IMR-90 (cell line): ENCODE data around the gene TNFAIP8.

Source experiments
- CEBPB ChIP-seq: IDR thresholded peaks from 2 replicates; pipeline ENCODE4 v1.6.1; 2012; ENCODE audit warnings: low read depth, low read length, improper control_type of control experiment
- CHD1 ChIP-seq: IDR thresholded peaks from 2 replicates; pipeline ENCODE4 v1.6.1; 2012; ENCODE audit warnings: low read depth, low read length, improper control_type of control experiment
- FOS ChIP-seq: fragments of 150-350 bp; IDR thresholded peaks from 2 replicates; pipeline ENCODE4 v1.6.1; 2016; ENCODE audit warnings: low read depth, low read length
- MAZ ChIP-seq: IDR thresholded peaks from 2 replicates; pipeline ENCODE4 v1.6.1; 2012; ENCODE audit warnings: low read depth, mild to moderate bottlenecking, low read length, improper control_type of control experiment, moderate library complexity, borderline replicate concordance
- MXI1 ChIP-seq: IDR thresholded peaks from 2 replicates; pipeline ENCODE4 v1.6.1; 2012; ENCODE audit warnings: low read depth, mild to moderate bottlenecking, low read length, moderate library complexity, borderline replicate concordance
- POLR2A ChIP-seq: IDR thresholded peaks from 2 replicates; pipeline ENCODE4 v1.6.1; 2012; ENCODE audit warnings: mild to moderate bottlenecking, low read depth, low read length
- RAD21 ChIP-seq: IDR thresholded peaks from 2 replicates; pipeline ENCODE4 v1.6.1; 2012; ENCODE audit warnings: low read length, improper control_type of control experiment
- RCOR1 ChIP-seq: IDR thresholded peaks from 2 replicates; pipeline ENCODE4 v1.6.1; 2012; ENCODE audit warnings: mild to moderate bottlenecking, low read length, improper control_type of control experiment; ENCODE audit not compliant: insufficient replicate concordance
- RFX5 ChIP-seq: IDR thresholded peaks from 2 replicates; pipeline ENCODE4 v1.8.0; 2012; ENCODE audit warnings: low read depth, mild to moderate bottlenecking, low read length, moderate library complexity
- TF ChIP-seq, protein P1 (sequence below): conservative IDR thresholded peaks from 2 replicates; pipeline ENCODE4 v1.5.1; 2012; ENCODE audit warnings: mild to moderate bottlenecking, low read depth, low read length, improper control_type of control experiment
- TF ChIP-seq, protein P2 (sequence below): fragments of 150-350 bp; IDR thresholded peaks from 2 replicates; pipeline ENCODE4 v1.6.1; 2016; ENCODE audit warnings: low read depth, mild to moderate bottlenecking, low read length, moderate library complexity, borderline replicate concordance
- TF ChIP-seq, protein P3 (sequence below): fragments of 150-350 bp; IDR thresholded peaks from 2 replicates; pipeline ENCODE4 v1.6.1; 2017; ENCODE audit warnings: mild to moderate bottlenecking, antibody characterized with exemption, low read length, low read depth

DNA sequence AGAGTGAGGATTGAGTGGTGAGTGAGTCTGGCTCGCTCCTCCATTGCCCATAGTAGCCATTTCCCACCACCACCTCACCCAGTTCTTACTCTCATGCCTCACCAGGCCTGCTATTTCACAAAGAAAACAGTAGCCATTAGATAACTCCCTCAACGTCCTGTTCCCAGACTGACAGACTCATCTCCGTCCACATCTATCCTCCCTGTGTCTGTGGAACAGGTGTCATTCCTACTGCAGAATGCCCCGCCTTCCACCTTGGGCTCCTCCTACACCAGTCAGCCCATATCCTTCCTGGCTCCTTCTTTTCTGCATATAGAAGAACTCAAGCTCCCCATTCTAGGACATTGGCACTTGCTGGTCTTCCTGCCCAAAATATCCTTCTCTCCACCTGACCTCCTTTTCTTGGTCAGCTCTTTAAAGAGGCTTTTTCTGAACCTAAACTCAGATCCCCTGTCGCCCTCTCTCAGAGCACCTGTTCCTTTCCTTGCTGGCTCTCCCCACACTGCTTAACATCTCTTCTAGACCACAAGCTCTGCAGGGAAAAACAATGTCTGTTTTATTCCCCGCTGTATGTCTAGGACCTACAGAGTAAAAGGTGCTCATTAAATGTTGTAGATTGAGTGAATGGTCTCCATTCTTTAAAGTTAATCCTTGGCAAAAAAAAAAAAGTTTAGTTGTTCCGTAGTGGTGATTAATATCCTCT is 3.2 kb downstream of the TNFAIP8 start:
- TF ChIP-seq, protein P1, sequence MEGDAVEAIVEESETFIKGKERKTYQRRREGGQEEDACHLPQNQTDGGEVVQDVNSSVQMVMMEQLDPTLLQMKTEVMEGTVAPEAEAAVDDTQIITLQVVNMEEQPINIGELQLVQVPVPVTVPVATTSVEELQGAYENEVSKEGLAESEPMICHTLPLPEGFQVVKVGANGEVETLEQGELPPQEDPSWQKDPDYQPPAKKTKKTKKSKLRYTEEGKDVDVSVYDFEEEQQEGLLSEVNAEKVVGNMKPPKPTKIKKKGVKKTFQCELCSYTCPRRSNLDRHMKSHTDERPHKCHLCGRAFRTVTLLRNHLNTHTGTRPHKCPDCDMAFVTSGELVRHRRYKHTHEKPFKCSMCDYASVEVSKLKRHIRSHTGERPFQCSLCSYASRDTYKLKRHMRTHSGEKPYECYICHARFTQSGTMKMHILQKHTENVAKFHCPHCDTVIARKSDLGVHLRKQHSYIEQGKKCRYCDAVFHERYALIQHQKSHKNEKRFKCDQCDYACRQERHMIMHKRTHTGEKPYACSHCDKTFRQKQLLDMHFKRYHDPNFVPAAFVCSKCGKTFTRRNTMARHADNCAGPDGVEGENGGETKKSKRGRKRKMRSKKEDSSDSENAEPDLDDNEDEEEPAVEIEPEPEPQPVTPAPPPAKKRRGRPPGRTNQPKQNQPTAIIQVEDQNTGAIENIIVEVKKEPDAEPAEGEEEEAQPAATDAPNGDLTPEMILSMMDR, result no peak
- TF ChIP-seq POLR2A (no peak), MXI1 (no peak), RAD21 (no peak), CEBPB (no peak), RCOR1 (no peak), RFX5 (no peak), CHD1 (no peak), MAZ (no peak), FOS (no peak)
- TF ChIP-seq, protein P2, sequence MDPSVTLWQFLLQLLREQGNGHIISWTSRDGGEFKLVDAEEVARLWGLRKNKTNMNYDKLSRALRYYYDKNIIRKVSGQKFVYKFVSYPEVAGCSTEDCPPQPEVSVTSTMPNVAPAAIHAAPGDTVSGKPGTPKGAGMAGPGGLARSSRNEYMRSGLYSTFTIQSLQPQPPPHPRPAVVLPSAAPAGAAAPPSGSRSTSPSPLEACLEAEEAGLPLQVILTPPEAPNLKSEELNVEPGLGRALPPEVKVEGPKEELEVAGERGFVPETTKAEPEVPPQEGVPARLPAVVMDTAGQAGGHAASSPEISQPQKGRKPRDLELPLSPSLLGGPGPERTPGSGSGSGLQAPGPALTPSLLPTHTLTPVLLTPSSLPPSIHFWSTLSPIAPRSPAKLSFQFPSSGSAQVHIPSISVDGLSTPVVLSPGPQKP, result no peak
- TF ChIP-seq, protein P3, sequence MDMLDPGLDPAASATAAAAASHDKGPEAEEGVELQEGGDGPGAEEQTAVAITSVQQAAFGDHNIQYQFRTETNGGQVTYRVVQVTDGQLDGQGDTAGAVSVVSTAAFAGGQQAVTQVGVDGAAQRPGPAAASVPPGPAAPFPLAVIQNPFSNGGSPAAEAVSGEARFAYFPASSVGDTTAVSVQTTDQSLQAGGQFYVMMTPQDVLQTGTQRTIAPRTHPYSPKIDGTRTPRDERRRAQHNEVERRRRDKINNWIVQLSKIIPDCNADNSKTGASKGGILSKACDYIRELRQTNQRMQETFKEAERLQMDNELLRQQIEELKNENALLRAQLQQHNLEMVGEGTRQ, result no peak
